Astrocyte of the hippocampus (primary cell): ENCODE data around the gene ADM5.
A peak's percentile ranks its signal among the peaks of the same experiment; 100 is the strongest.

Experiments used
- DNase-seq: peaks from one replicate; pipeline ENCODE4 v3.0.0; 2011; ENCODE audit warnings: low read depth, low spot score

ADM5 gene

GRCh38 chr19:49658139-49658517 is 31.3 kb upstream of the ADM5 start:
- no peak for DNase-seq

GRCh38 chr19:49658566-49659442 is 30.6 kb upstream of the ADM5 start:
- no peak for DNase-seq

GRCh38 chr19:49660338-49660961 is 28.9 kb upstream of the ADM5 start:
- DNase-seq = no peak

- no peak for DNase-seq
Observed at GRCh38 chr19:49662011-49662410, 27.4 kb upstream of the ADM5 start.

- no peak for DNase-seq
Observed at GRCh38 chr19:49663224-49663623, 26.2 kb upstream of the ADM5 start.

- DNase-seq = peak; percentile 90
Observed at GRCh38 chr19:49664171-49665035, 25.0 kb upstream of the ADM5 start.

GRCh38 chr19:49665036-49665350 is 24.4 kb upstream of the ADM5 start:
- DNase-seq = no peak

GRCh38 chr19:49665351-49666119 is 23.9 kb upstream of the ADM5 start, which contains the start of the genes BCL2L12 and IRF3:
Gene BCL2L12, plus strand, starts transcription at chr19:49665933. Its CDS starts 760 bp downstream, at chr19:49666693.
Gene IRF3, minus strand, starts transcription at chr19:49665857. Its CDS starts 1,019 bp downstream, at chr19:49664838.
- peak; percentile 99 for DNase-seq

- no peak for DNase-seq
Observed at GRCh38 chr19:49666120-49666444, 23.3 kb upstream of the ADM5 start.

GRCh38 chr19:49667473-49667872 is 21.9 kb upstream of the ADM5 start:
- DNase-seq = no peak

GRCh38 chr19:49669516-49669915 is 19.9 kb upstream of the ADM5 start:
- DNase-seq = no peak

GRCh38 chr19:49672131-49672919 is 17.1 kb upstream of the ADM5 start:
- DNase-seq = peak; percentile 87

GRCh38 chr19:49676136-49676783 is 13.1 kb upstream of the ADM5 start:
- DNase-seq = no peak

- peak; percentile 100 for DNase-seq
Observed at GRCh38 chr19:49676784-49677230, 12.6 kb upstream of the ADM5 start.

GRCh38 chr19:49677231-49677900 is 12.0 kb upstream of the ADM5 start, which contains the start of gene PRMT1:
Gene PRMT1, plus strand, starts transcription at chr19:49677271. Its CDS starts 10 bp downstream, at chr19:49677281.
- DNase-seq = peak; percentile 64

GRCh38 chr19:49677901-49678674 is 11.3 kb upstream of the ADM5 start:
- peak; percentile 84 for DNase-seq

- no peak for DNase-seq
Observed at GRCh38 chr19:49678985-49679770, 10.2 kb upstream of the ADM5 start.
